HG03520 (cell line): Measurements from ENCODE around the gene TNFRSF4.

Experiments used
- ATAC-seq: cut with Tn5 transposase; IDR thresholded peaks from one replicate; pipeline ENCODE4 v1.9.1; 2021; ENCODE audit warnings: mild to moderate bottlenecking, moderate library complexity; ENCODE audit not compliant: unreplicated experiment

TNFRSF4 gene

GRCh38 chr1:1171161-1171545 is 42.8 kb downstream of the TNFRSF4 start:
- ATAC-seq = no peak

GRCh38 chr1:1170215-1171091 is 43.5 kb downstream of the TNFRSF4 start:
- no peak for ATAC-seq

DNA sequence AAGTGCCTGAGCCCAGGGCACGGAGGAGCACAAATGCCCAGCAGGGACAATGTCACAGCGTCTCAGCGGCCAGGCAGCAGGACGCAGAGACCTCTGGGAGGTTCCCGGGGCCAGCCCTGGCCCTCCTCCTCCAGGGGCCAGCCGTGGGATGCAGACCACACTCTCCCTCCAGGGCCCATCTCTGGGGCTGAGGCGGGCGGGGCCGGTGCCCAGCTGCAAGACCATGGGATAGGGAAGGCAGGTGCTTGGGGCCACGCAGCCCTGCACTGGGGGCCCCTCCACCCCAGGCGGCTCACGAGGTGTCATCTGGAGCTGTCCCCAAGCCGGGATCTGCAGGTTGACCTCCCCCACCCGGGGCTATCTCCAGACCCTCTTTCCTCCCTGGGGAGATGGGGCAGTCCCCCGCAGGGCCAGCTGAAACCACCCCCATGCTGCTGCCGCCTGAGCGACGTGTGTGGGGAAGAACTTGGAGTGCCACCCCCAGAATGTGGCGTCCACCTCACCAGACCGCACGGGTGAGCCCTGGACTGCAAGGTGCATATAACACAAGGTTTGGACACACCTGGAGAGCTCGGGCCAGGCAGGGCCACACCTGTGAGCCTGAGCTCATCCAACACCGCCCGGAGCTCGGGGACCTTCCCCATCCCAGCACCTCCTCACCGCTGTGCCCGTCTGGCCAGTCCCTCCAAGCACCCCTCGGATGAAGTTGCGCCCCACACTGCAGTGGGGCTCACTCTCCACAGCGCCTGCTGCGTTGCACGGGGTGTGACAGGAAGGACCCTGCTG is 44.3 kb downstream of the TNFRSF4 start:
- ATAC-seq = no peak

DNA sequence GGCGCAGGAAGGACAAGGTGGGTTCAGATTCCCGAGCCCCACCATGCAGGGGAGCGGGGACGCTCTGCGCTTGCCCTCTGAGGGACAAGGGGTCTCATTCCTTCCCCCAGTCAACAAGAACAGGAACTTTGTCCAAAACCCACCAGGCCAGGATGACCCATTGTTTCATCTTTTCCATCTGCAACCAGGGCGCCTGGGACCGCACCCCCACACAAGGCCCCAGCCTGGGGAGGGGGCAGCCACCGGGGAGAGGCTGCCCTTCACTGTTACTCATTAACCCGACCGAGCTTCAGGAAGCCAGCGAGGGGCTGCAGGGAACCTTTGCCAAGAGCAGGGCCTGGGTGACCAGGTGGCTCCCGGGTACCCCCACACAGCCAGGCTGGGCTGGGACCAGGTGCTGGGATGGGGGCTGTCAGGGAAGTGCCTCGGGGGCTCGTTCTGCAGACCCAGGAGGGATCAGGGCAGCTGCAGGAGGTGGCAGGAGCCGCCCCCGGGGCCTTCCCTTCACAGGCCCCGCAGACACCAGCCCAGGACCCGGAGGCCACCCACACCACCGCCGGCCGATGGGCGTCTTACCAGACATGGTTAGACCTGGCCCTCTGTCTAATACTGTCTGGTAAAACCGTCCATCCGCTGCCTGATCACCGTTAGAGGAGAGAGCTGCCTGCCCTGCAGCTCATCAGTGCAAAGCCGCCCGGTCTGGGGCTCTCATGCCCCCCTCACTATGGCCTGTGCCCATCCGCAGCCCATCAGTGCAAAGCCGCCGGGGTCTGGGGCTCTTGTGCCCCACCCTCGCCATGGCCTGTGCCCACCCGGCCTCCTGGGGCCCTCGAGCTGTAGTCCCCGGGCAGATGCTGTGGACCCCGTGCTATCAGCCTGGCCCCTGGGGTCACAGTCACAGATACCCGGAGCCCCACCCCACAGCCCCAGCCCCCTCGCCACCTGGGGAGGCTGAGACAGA is 45.2 kb downstream of the TNFRSF4 start:
- ATAC-seq = no peak

DNA sequence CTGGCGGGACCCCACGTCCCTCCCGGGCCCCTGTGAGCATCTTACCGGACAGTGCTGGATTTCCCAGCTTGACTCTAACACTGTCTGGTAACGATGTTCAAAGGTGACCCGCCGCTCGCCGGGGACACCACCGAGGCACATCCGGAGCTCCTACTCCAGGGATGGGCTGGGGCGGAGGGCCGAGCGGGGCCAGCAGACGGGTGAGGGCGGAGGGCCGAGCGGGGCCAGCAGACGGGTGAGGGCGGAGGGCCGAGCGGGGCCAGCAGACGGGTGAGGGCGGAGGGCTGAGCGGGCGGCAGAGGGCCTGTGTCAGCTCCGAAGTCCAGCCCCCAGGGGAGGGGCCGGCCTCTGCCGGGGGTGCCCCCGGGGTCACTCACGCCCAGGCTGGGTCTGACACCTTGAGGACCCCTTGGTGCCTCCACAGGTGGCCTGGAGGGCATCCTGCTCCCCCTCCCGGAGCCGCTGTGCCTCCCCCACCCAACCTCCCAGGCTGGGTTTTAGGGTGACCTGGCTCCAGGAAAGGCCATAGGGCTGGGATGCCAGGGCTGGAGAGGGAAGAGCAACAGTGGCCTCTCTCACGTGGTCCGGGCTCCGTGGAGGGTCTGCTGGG is 46.0 kb downstream of the TNFRSF4 start:
- no peak for ATAC-seq

- ATAC-seq = no peak
Observed at GRCh38 chr1:1167398-1167821, 46.5 kb downstream of the TNFRSF4 start.

DNA sequence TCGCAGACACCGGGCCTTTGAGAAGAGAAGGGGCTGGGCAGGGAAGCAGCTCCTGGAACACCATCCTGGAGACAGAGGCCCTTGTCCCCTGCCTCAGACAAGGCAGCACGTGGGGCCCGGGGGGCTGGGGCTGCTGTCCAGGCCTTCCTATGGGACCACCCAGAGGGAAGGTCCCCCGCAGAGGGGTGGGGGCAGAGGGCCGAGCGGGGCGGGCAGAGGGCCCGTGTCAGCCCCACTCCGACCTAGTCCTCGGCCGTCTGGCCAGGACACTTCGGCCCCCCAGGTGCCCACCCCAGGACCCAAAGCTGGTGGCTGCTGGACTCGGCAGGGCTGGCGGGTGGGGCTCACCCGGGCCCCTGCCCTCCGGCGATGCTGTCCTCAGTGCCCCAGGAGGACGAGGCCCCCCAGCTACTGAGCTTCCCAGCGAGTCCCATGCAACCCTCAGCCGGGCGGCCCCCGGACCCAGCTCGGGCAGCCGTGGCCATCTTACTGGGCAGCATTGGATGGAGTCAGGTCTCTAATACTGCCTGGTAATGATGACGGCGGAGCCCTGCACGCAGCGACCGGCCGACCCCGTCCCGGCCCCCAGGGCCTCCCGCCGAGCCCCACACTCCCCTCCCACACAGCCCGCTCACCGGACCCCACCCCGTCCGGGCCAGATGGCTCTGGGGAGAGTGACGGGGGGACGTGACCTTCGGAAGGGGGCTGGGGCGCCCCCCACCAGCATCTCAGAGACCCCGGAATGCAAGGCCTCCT is 47.1 kb downstream of the TNFRSF4 start:
- no peak for ATAC-seq

DNA sequence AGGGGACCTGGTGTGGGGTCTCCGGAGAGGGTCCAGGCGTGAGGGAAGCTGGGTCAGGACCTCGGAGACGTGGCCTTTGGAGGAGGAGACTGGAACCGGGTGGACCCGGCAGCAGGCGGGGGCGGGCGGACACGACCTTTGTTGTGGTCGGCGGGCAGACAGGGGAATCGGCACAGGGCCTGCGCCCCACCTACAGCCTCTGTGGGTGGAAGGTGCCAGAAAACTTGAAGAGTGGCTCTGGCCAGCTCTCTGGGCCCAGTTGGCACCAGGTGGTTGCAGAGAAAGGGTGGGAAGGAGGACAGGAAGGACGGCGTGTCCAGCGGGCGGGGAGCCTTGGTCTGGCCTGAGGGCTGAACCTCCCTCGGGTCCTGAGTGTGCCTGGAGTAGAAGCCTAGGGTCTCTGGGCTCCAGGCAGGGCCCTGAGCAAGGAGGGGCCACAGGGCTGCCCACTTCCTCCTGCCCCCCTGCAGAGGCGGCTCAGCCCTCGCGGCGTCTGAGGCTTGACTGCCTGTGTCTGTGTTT is 48.0 kb downstream of the TNFRSF4 start:
- ATAC-seq = no peak

DNA sequence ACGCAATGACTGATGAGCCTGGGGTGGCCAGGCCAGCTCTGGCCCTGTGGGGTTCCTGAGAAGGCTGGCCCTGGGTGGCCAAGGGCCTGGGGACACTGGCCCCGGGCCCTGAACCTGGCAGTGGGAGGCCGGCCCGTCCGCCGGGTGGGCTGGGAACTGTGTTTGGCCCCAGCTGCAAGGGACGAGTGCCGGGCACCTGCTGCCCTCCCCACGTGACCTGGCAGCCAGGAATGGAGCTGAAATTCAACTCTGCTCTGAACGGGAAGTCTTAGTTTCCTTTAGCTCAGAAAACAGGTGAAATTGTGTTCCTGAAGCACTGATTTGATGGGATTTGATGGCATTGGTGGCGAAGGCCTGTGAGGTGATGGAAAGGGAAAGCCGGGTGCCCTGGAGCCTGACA is 48.5 kb downstream of the TNFRSF4 start:
- no peak for ATAC-seq

- ATAC-seq = no peak
Observed at GRCh38 chr1:1164701-1165451, 49.1 kb downstream of the TNFRSF4 start.

DNA sequence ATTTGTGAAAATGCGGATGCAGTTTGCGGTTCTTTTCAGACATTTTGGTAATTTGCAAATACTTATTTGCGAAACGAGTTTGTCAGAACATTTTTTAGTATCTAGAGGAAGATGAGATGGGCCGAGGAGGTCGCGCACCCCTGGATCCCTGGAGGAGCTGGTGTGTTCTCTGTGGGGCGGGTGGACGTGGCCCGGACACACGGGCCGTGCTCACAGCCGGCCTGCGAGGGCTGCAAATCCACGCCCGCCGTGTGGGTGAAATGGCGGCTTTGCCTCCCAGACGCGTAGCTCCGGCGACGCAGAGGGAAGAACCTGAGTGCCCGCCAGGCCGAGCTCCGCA is 49.6 kb downstream of the TNFRSF4 start:
- no peak for ATAC-seq

- no peak for ATAC-seq
Observed at GRCh38 chr1:1163538-1164070, 50.3 kb downstream of the TNFRSF4 start.

DNA sequence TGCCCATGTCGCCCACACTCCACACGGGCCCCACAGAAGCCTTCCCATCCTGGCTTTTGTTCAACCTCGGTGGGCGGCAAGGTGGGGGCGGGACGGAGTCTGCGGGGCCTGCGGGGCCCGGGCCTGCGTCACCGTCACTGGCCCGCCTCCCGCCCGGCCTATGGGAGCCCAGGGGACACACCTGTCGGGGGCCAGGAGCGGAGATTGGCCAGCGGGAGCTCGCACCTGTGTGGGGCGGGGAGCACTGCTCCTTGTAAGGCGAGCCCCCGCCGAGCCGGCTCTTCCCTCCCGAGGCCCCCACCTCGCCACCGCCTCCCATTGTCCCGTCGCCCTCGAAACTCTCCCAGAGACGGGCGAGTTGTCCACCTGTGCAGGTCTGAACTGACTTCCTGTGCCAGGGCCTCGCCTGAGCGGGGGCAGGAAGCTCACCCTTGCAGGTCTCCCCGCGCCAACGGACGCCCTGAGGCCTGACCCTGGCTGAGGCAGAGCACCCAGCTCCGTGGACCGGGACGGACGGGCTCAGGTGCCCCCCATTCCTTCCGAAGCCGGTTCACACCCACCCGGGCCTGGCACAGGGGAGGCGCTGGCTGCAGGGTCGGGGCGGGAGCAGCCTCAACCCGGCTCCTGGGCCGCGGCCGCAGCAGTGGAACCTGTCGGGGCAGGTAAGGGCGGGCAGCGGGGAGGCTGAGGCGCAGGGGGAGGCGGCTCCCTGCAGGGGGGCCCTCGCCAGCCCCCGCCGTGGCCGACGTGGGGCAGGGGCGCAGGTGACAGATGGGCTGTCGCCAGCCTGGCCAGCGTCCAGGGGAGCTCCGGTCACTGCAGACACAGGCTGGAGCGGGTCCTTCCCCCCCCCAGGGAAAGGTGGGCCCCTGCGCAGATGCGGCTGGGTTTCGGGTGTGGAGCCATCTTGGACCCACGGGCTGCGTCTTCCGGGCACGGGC is 51.1 kb downstream of the TNFRSF4 start:
- ATAC-seq = no peak

GRCh38 chr1:1161683-1162079 is 52.3 kb downstream of the TNFRSF4 start:
- ATAC-seq = no peak
